D721Med (cell line): ENCODE results near the gene DMRT1.

Experiments used
- DNase-seq: peaks from one replicate; pipeline ENCODE4 v3.0.0; 2011; ENCODE audit warnings: low spot score; ENCODE audit not compliant: insufficient read length
- FAIRE-seq: peaks from 2 replicates; lab custom pipeline; 2011; peaks lifted over from hg19 to GRCh38; lab: Jason Lieb, UNC
- CTCF ChIP-seq: IDR thresholded peaks from 2 replicates; pipeline ENCODE4 v1.5.1; 2012; ENCODE audit warnings: mild to moderate bottlenecking, control low read depth; ENCODE audit not compliant: insufficient read depth; ENCODE audit errors: missing control alignments

The DMRT1 gene

GRCh38 chr9:970151-970996, 128.9 kb downstream of the DMRT1 start:
- no peak for TF ChIP-seq CTCF
- FAIRE-seq (no peak), DNase-seq (no peak)

- no peak for FAIRE-seq
- DNase-seq: no peak
- TF ChIP-seq CTCF: no peak
These were observed 130.5 kb downstream of the DMRT1 start for GRCh38 chr9:971901-972500.

GRCh38 chr9:972501-973294, 131.2 kb downstream of the DMRT1 start:
- no peak for TF ChIP-seq CTCF
- no peak for FAIRE-seq

GRCh38 chr9:973295-973834, 131.9 kb downstream of the DMRT1 start:
- DNase-seq (no peak), FAIRE-seq (no peak)
- TF ChIP-seq CTCF: no peak

More at GRCh38 chr9:972501-973294, 131.2 kb downstream of the DMRT1 start:
- no peak for DNase-seq

- FAIRE-seq (no peak), DNase-seq (no peak)
- TF ChIP-seq CTCF: no peak
These were observed 132.8 kb downstream of the DMRT1 start for GRCh38 chr9:974031-974995.
